Esophagus muscularis mucosa (tissue), 4 donors: ENCODE data around the gene NUDT9.

Source experiments
- EP300 ChIP-seq: sonication (generic); formaldehyde crosslinking; IDR thresholded peaks from one replicate; pipeline ENCODE4 v1.6.1; 2017; ENCODE audit warnings: antibody characterized with exemption
- POLR2A ChIP-seq: fragments of 450-650 bp; IDR thresholded peaks from one replicate; pipeline ENCODE4 v1.6.1; 2017; ENCODE audit warnings: antibody characterized with exemption, moderate library complexity, mild to moderate bottlenecking, low read depth
- TF ChIP-seq, protein P1 (sequence below), 3 experiments: fragments of 200-600 bp in 2 of 3; fragments of 450-650 bp in 1 of 3; sonication (generic) in 2 of 3; IDR thresholded peaks; one replicate each; pipeline ENCODE4 v1.5.1; 2017 to 2019; ENCODE audit warnings: antibody characterized with exemption in 3 of 3, mild to moderate bottlenecking in 2 of 3, moderate library complexity in 1 of 3

DNA sequence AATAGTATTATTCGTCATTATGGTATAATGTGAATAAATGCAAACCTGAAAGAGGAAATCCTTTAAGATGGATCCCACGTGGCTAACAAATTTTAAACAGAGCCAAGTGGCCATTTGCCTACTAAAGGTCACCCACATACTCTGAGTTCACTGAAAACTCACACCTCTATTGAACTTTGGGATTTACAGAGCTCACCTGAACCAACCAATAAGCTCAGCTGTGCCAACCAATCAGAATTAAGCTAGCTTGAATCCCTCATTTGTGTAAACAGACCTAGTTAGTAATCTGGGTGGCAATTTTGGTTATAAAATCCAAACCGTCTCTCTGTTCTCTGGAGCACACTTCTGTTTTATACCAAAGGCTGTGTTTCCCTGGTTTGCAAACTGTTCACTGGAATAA is 5.4 kb upstream of the NUDT9 start:
- TF ChIP-seq, protein P1, sequence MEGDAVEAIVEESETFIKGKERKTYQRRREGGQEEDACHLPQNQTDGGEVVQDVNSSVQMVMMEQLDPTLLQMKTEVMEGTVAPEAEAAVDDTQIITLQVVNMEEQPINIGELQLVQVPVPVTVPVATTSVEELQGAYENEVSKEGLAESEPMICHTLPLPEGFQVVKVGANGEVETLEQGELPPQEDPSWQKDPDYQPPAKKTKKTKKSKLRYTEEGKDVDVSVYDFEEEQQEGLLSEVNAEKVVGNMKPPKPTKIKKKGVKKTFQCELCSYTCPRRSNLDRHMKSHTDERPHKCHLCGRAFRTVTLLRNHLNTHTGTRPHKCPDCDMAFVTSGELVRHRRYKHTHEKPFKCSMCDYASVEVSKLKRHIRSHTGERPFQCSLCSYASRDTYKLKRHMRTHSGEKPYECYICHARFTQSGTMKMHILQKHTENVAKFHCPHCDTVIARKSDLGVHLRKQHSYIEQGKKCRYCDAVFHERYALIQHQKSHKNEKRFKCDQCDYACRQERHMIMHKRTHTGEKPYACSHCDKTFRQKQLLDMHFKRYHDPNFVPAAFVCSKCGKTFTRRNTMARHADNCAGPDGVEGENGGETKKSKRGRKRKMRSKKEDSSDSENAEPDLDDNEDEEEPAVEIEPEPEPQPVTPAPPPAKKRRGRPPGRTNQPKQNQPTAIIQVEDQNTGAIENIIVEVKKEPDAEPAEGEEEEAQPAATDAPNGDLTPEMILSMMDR (IDR thresholded peaks at IDR 0.05) = no peak
- no peak for TF ChIP-seq POLR2A
- TF ChIP-seq EP300 = no peak
